Activated CD4-positive, alpha-beta T cell treated with anti-CD3 and anti-CD28 coated beads, Interleukin-2, amount 10 ng/mL, durations not matched to agents 24 days and 14 days (primary cell): ENCODE measurements around the gene PLA2G3. TPM values are rescaled to one million over a fixed set of nuclear protein-coding genes. Genes with fewer than 3 reads are reported as not detected.

Experiments
- DNase-seq: peaks from one replicate; pipeline ENCODE4 v3.0.0; 2022
- H3K27ac Mint-ChIP-seq: one replicate; pipeline ENCODE4 v1.8.0; 2022; ENCODE audit warnings: mild to moderate bottlenecking, mixed read lengths
- H3K27me3 Mint-ChIP-seq: one replicate; pipeline ENCODE4 v1.8.0; 2022; ENCODE audit warnings: mixed read lengths
- H3K36me3 Mint-ChIP-seq: one replicate; pipeline ENCODE4 v1.8.0; 2022; ENCODE audit warnings: low read depth, mild to moderate bottlenecking, mixed read lengths
- H3K4me1 Mint-ChIP-seq: one replicate; pipeline ENCODE4 v1.8.0; 2021; ENCODE audit warnings: mixed read lengths
- H3K4me3 Mint-ChIP-seq: one replicate; pipeline ENCODE4 v1.8.0; 2022; ENCODE audit warnings: mild to moderate bottlenecking, moderate library complexity, mixed read lengths
- H3K9me3 Mint-ChIP-seq: one replicate; pipeline ENCODE4 v1.8.0; 2021; ENCODE audit warnings: mixed read lengths
- intact Hi-C: fragments of 100-400 bp; cut with micrococcal nuclease; formaldehyde crosslinking; loops from one replicate; pipeline ENCODE4 v1.15.1; 2023
- total RNA-seq: library from RNA; stranded (reverse); gene quantifications from 2 replicates; pipeline ENCODE4 v1.2.3, GENCODE V29; 2022

Gene PLA2G3
- total RNA-seq, 1 donor from 2014 or later = not detected

- Mint-ChIP-seq H3K27ac (no peak overlapping the region), H3K36me3 (peaks cover 13% of the 10 kb centered on the region), H3K4me1 (peaks cover 32% of the 10 kb centered on the region), H3K4me3 (peak overlapping the region; percentile 99), H3K9me3 (no peaks in the 10 kb centered on the region), H3K27me3 (peaks cover 4% of the 10 kb centered on the region)
- intact Hi-C loops = loop anchor here (5.0 kb wide), 2 partner anchors 66 to 194 kb away; partner anchors contain the start of genes MORC2 and TUG1
- no peak for DNase-seq
Measured at GRCh38 chr22:31161386-31161785, 21.1 kb upstream of the PLA2G3 start.

GRCh38 chr22:31160328-31160978, 20.1 kb upstream of the PLA2G3 start:
- peaks cover 9% of the 10 kb centered on the region for H3K36me3 Mint-ChIP-seq
- H3K27ac Mint-ChIP-seq = peak overlapping the region; percentile 97
- intact Hi-C loops = loop anchor here (5.0 kb wide), 2 partner anchors 67 to 193 kb away; partner anchors contain the start of genes MORC2 and TUG1
- DNase-seq = peak; percentile 73
- peaks cover 29% of the 10 kb centered on the region for H3K4me1 Mint-ChIP-seq
- peaks cover 4% of the 10 kb centered on the region for H3K27me3 Mint-ChIP-seq
- H3K9me3 Mint-ChIP-seq = no peaks in the 10 kb centered on the region
- H3K4me3 Mint-ChIP-seq = peak overlapping the region; percentile 99

GRCh38 chr22:31155422-31155821, 15.1 kb upstream of the PLA2G3 start:
- no peak overlapping the region for H3K4me3 Mint-ChIP-seq
- peaks cover 7% of the 10 kb centered on the region for H3K27me3 Mint-ChIP-seq
- peaks cover 2% of the 10 kb centered on the region for H3K36me3 Mint-ChIP-seq
- no peaks in the 10 kb centered on the region for H3K9me3 Mint-ChIP-seq
- no peak overlapping the region for H3K27ac Mint-ChIP-seq
- intact Hi-C loops = no loop called here
- no peak for DNase-seq
- H3K4me1 Mint-ChIP-seq = peaks cover 7% of the 10 kb centered on the region

- Mint-ChIP-seq H3K27ac (no peak overlapping the region), H3K9me3 (no peaks in the 10 kb centered on the region), H3K4me3 (no peak overlapping the region), H3K27me3 (peaks cover 7% of the 10 kb centered on the region), H3K4me1 (peaks cover 6% of the 10 kb centered on the region), H3K36me3 (peaks cover under 1% of the 10 kb centered on the region)
- no peak for DNase-seq
- intact Hi-C loops = no loop called here
Measured at GRCh38 chr22:31154975-31155374, 14.7 kb upstream of the PLA2G3 start.

GRCh38 chr22:31153357-31153756, 13.0 kb upstream of the PLA2G3 start:
- Mint-ChIP-seq H3K27ac (no peak overlapping the region), H3K36me3 (no peaks in the 10 kb centered on the region), H3K27me3 (peaks cover 7% of the 10 kb centered on the region), H3K4me1 (peaks cover 2% of the 10 kb centered on the region), H3K9me3 (no peaks in the 10 kb centered on the region), H3K4me3 (no peak overlapping the region)
- DNase-seq = no peak
- intact Hi-C loops = no loop called here

GRCh38 chr22:31151872-31152271, 11.6 kb upstream of the PLA2G3 start:
- intact Hi-C loops = no loop called here
- peaks cover 2% of the 10 kb centered on the region for H3K4me1 Mint-ChIP-seq
- H3K27ac Mint-ChIP-seq = no peak overlapping the region
- DNase-seq = no peak
- H3K4me3 Mint-ChIP-seq = no peak overlapping the region
- no peaks in the 10 kb centered on the region for H3K9me3 Mint-ChIP-seq
- no peaks in the 10 kb centered on the region for H3K36me3 Mint-ChIP-seq
- peaks cover 3% of the 10 kb centered on the region for H3K27me3 Mint-ChIP-seq

- DNase-seq = no peak
- H3K9me3 Mint-ChIP-seq = no peaks in the 10 kb centered on the region
- no peaks in the 10 kb centered on the region for H3K36me3 Mint-ChIP-seq
- H3K27me3 Mint-ChIP-seq = peaks cover 3% of the 10 kb centered on the region
- peaks cover 2% of the 10 kb centered on the region for H3K4me1 Mint-ChIP-seq
- intact Hi-C loops = no loop called here
- H3K4me3 Mint-ChIP-seq = no peak overlapping the region
- H3K27ac Mint-ChIP-seq = no peak overlapping the region
Measured at GRCh38 chr22:31150615-31151014, 10.3 kb upstream of the PLA2G3 start.

GRCh38 chr22:31148953-31149627, 8.8 kb upstream of the PLA2G3 start:
- H3K4me1 Mint-ChIP-seq = peaks cover 5% of the 10 kb centered on the region
- H3K4me3 Mint-ChIP-seq = no peak overlapping the region
- H3K27ac Mint-ChIP-seq = no peak overlapping the region
- H3K9me3 Mint-ChIP-seq = no peaks in the 10 kb centered on the region
- peaks cover 3% of the 10 kb centered on the region for H3K27me3 Mint-ChIP-seq
- intact Hi-C loops = no loop called here
- no peaks in the 10 kb centered on the region for H3K36me3 Mint-ChIP-seq
- DNase-seq = peak; percentile 77

- Mint-ChIP-seq H3K27me3 (peaks cover 1% of the 10 kb centered on the region), H3K36me3 (no peaks in the 10 kb centered on the region), H3K9me3 (no peaks in the 10 kb centered on the region), H3K4me3 (no peak overlapping the region), H3K27ac (no peak overlapping the region), H3K4me1 (peaks cover 8% of the 10 kb centered on the region)
- DNase-seq = no peak
- intact Hi-C loops = no loop called here
Measured at GRCh38 chr22:31148488-31148887, 8.2 kb upstream of the PLA2G3 start.

GRCh38 chr22:31144223-31144622, 3.9 kb upstream of the PLA2G3 start:
- no peaks in the 10 kb centered on the region for H3K36me3 Mint-ChIP-seq
- peaks cover 6% of the 10 kb centered on the region for H3K4me1 Mint-ChIP-seq
- H3K27ac Mint-ChIP-seq = no peak overlapping the region
- H3K9me3 Mint-ChIP-seq = no peaks in the 10 kb centered on the region
- no peak for DNase-seq
- H3K27me3 Mint-ChIP-seq = peaks cover 2% of the 10 kb centered on the region
- intact Hi-C loops = no loop called here
- no peak overlapping the region for H3K4me3 Mint-ChIP-seq

GRCh38 chr22:31143537-31143936, 3.2 kb upstream of the PLA2G3 start:
- no peaks in the 10 kb centered on the region for H3K9me3 Mint-ChIP-seq
- no peak for DNase-seq
- no peaks in the 10 kb centered on the region for H3K36me3 Mint-ChIP-seq
- intact Hi-C loops = no loop called here
- no peak overlapping the region for H3K4me3 Mint-ChIP-seq
- H3K27me3 Mint-ChIP-seq = peaks cover 2% of the 10 kb centered on the region
- peaks cover 6% of the 10 kb centered on the region for H3K4me1 Mint-ChIP-seq
- H3K27ac Mint-ChIP-seq = no peak overlapping the region

- DNase-seq = no peak
- intact Hi-C loops = no loop called here
- H3K9me3 Mint-ChIP-seq = no peaks in the 10 kb centered on the region
- peaks cover 6% of the 10 kb centered on the region for H3K4me1 Mint-ChIP-seq
- H3K4me3 Mint-ChIP-seq = no peak overlapping the region
- H3K27me3 Mint-ChIP-seq = peaks cover 2% of the 10 kb centered on the region
- H3K36me3 Mint-ChIP-seq = no peaks in the 10 kb centered on the region
- no peak overlapping the region for H3K27ac Mint-ChIP-seq
Measured at GRCh38 chr22:31143038-31143437, 2.7 kb upstream of the PLA2G3 start.

GRCh38 chr22:31142285-31142684, 2.0 kb upstream of the PLA2G3 start:
- no peaks in the 10 kb centered on the region for H3K36me3 Mint-ChIP-seq
- intact Hi-C loops = no loop called here
- H3K27me3 Mint-ChIP-seq = peaks cover 2% of the 10 kb centered on the region
- H3K9me3 Mint-ChIP-seq = no peaks in the 10 kb centered on the region
- H3K4me3 Mint-ChIP-seq = no peak overlapping the region
- H3K4me1 Mint-ChIP-seq = peaks cover 6% of the 10 kb centered on the region
- H3K27ac Mint-ChIP-seq = no peak overlapping the region
- no peak for DNase-seq

GRCh38 chr22:31141551-31141950, 1.2 kb upstream of the PLA2G3 start:
- no peaks in the 10 kb centered on the region for H3K9me3 Mint-ChIP-seq
- no peak for DNase-seq
- peaks cover 6% of the 10 kb centered on the region for H3K4me1 Mint-ChIP-seq
- peaks cover 2% of the 10 kb centered on the region for H3K27me3 Mint-ChIP-seq
- no peak overlapping the region for H3K4me3 Mint-ChIP-seq
- no peaks in the 10 kb centered on the region for H3K36me3 Mint-ChIP-seq
- no peak overlapping the region for H3K27ac Mint-ChIP-seq
- intact Hi-C loops = no loop called here
